Endothelial cell of umbilical vein (primary cell): ENCODE data around the gene PAX9. TPM values are rescaled to one million over a fixed set of nuclear protein-coding genes. Genes with fewer than 3 reads are reported as not detected.

Source experiments
- BruUV-seq: library from RNA; stranded (reverse); fragments of 400-500 nt; replicated peaks from 2 replicates; lab custom pipeline; 2021; lab: Mats Ljungman, UMichigan
- CTCF ChIA-PET: fragments of 300-600, 350-600 bp; sonication (Branson Sonifier 250); formaldehyde crosslinking; loops from one replicate; lab custom pipeline; 2021; ENCODE audit warnings: antibody characterized with exemption, inconsistent platforms; lab: Charles Lee
- POLR2A ChIA-PET: fragments of 300-600, 350-600 bp; sonication (Branson Sonifier 250); formaldehyde crosslinking; loops from one replicate; lab custom pipeline; 2021; ENCODE audit warnings: antibody characterized with exemption, inconsistent platforms; lab: Charles Lee
- DNase-seq: peaks from one replicate; pipeline ENCODE4 v3.0.0-alpha.2; 2011; ENCODE audit warnings: low read depth, low spot score
- FAIRE-seq: peaks from 2 replicates; lab custom pipeline; 2011; peaks lifted over from hg19 to GRCh38; lab: Jason Lieb, UNC
- H2AFZ ChIP-seq: 2 replicates; pipeline ENCODE4 v1.6.0; 2012; ENCODE audit warnings: low read depth, low read length, control low read depth, inconsistent platforms
- H3K27ac ChIP-seq: 2 replicates; pipeline ENCODE4 v1.5.1; 2011; ENCODE audit warnings: low read depth, mild to moderate bottlenecking, control low read depth, low read length, moderate library complexity; ENCODE audit not compliant: insufficient read depth
- H3K27me3 ChIP-seq, 2 experiments: 2 replicates each; pipeline versions ENCODE4 v1.6.0 to v1.6.1; 2011; ENCODE audit warnings: low read length in 2 of 2, mixed read lengths in 1 of 2; ENCODE audit not compliant: control insufficient read depth in 2 of 2, insufficient read depth in 2 of 2
- H3K36me3 ChIP-seq, 2 experiments: 2 replicates in 1 of 2; 3 replicates in 1 of 2; pipeline ENCODE4 v1.5.1; 2011; ENCODE audit warnings: low read length in 2 of 2, mild to moderate bottlenecking in 1 of 2, moderate library complexity in 1 of 2; ENCODE audit not compliant: control insufficient read depth in 2 of 2, insufficient read depth in 2 of 2; ENCODE audit errors: extremely low read depth in 1 of 2
- H3K4me1 ChIP-seq: 3 replicates; pipeline ENCODE4 v1.5.1; 2011; ENCODE audit warnings: mild to moderate bottlenecking, low read length; ENCODE audit not compliant: control insufficient read depth, insufficient read depth; ENCODE audit errors: extremely low read depth
- H3K4me2 ChIP-seq: 2 replicates; pipeline ENCODE4 v1.6.1; 2011; ENCODE audit warnings: low read length, control low read depth, mixed read lengths; ENCODE audit not compliant: insufficient read depth
- H3K4me3 ChIP-seq, 3 experiments: fragments of 200-600 bp in 1 of 3; sonication (generic), shearing (Covaris generic) in 1 of 3; replicated peaks in 1 of 3; 2 replicates each; pipeline ENCODE4 v1.5.1; 2011 to 2016; ENCODE audit warnings: control low read depth in 3 of 3, low read length in 3 of 3, mild to moderate bottlenecking in 2 of 3, inconsistent platforms in 1 of 3, low read depth in 1 of 3, moderate library complexity in 1 of 3; ENCODE audit not compliant: insufficient read depth in 1 of 3
- H3K79me2 ChIP-seq: 2 replicates; pipeline ENCODE4 v1.6.0; 2012; ENCODE audit warnings: low read length, inconsistent platforms; ENCODE audit not compliant: control insufficient read depth, insufficient read depth
- H3K9ac ChIP-seq: replicated peaks from 2 replicates; pipeline ENCODE3; 2011; ENCODE audit warnings: low read length, control low read depth; ENCODE audit not compliant: insufficient read depth; ENCODE audit errors: extremely low read depth
- H3K9me1 ChIP-seq: replicated peaks from 3 replicates; pipeline ENCODE4 v1.6.0; 2011; ENCODE audit warnings: mild to moderate bottlenecking, low read length; ENCODE audit not compliant: control insufficient read depth, insufficient read depth; ENCODE audit errors: extremely low read depth
- H3K9me3 ChIP-seq: replicated peaks from 2 replicates; pipeline ENCODE4 v1.5.1; 2012; ENCODE audit warnings: low read length, inconsistent platforms; ENCODE audit not compliant: control insufficient read depth, insufficient read depth
- H4K20me1 ChIP-seq: replicated peaks from 2 replicates; pipeline ENCODE3; 2011; ENCODE audit warnings: mild to moderate bottlenecking, low read length; ENCODE audit not compliant: control insufficient read depth, insufficient read depth; ENCODE audit errors: extremely low read depth
- CTCF ChIP-seq, 2 donors: IDR thresholded peaks; 1 replicate in 1 of 2; 2 replicates in 1 of 2; pipeline ENCODE4 v1.5.1; 2011; ENCODE audit warnings: low read length in 2 of 2, mild to moderate bottlenecking in 2 of 2, moderate library complexity in 2 of 2, control low read depth in 1 of 2, inconsistent platforms in 1 of 2, low read depth in 1 of 2; ENCODE audit not compliant: insufficient read depth in 1 of 2; ENCODE audit errors: extremely low read depth in 1 of 2
- EZH2 ChIP-seq: IDR thresholded peaks from 2 replicates; pipeline ENCODE4 v1.6.1; 2012; ENCODE audit warnings: borderline replicate concordance, low read depth, mild to moderate bottlenecking, moderate library complexity, low read length, inconsistent platforms; ENCODE audit not compliant: severe bottlenecking
- FOS ChIP-seq: IDR thresholded peaks from 2 replicates; pipeline ENCODE4 v1.6.1; 2011; ENCODE audit warnings: mild to moderate bottlenecking, low read length, moderate library complexity, borderline replicate concordance; ENCODE audit not compliant: insufficient read depth
- GATA2 ChIP-seq: IDR thresholded peaks from 2 replicates; pipeline ENCODE4 v1.7.0; 2011; ENCODE audit warnings: low read depth, mild to moderate bottlenecking, moderate library complexity, mixed read lengths, low read length; ENCODE audit not compliant: insufficient read length, insufficient read depth
- JUN ChIP-seq: IDR thresholded peaks from 2 replicates; pipeline ENCODE4 v1.6.1; 2011; ENCODE audit warnings: borderline replicate concordance, low read depth; ENCODE audit not compliant: insufficient read length, insufficient read depth
- MAX ChIP-seq: IDR thresholded peaks from 2 replicates; pipeline ENCODE4 v1.6.1; 2011; ENCODE audit not compliant: insufficient read depth, insufficient read length
- MYC ChIP-seq: IDR thresholded peaks from one replicate; pipeline ENCODE4 v1.6.1; 2011; ENCODE audit warnings: mild to moderate bottlenecking, low read depth, low read length
- POLR2A ChIP-seq: IDR thresholded peaks from 2 replicates; pipeline ENCODE4 v1.6.1; 2012; ENCODE audit warnings: low read depth, mild to moderate bottlenecking, control low read depth, low read length
- POLR2AphosphoS5 ChIP-seq: IDR thresholded peaks from 2 replicates; pipeline ENCODE4 v1.6.1; 2012; ENCODE audit warnings: low read depth, mild to moderate bottlenecking, control low read depth, low read length, moderate library complexity; ENCODE audit not compliant: insufficient read depth
- dilution Hi-C: fragments of 300-500 bp; cut with MboI; formaldehyde crosslinking; loops from one replicate; pipeline ENCODE4 v1.15.0; 2019; ENCODE audit warnings: low sequenced_read_pairs; ENCODE audit not compliant: extremely low pct_ligation_motif_present
- intact Hi-C: fragments of 100-400 bp; cut with micrococcal nuclease; formaldehyde crosslinking; loops from one replicate; pipeline ENCODE4 v1.10.0; 2022
- polyA plus RNA-seq, 4 experiments: library from polyadenylated mRNA; depleted of rRNA in 3 of 4; stranded (reverse) in 3 of 4; unstranded in 1 of 4; fragments of >200 nt; gene quantifications; 2 replicates each; pipeline versions ENCODE4 v1.2.1 to v1.2.3, GENCODE V29; 2011 to 2012; ENCODE audit warnings: missing spikeins in 1 of 4
- total RNA-seq: library from RNA; stranded (reverse); gene quantifications from 2 replicates; pipeline ENCODE4 v1.2.3, GENCODE V29; 2021

Gene PAX9
- total and polyA plus RNA-seq, 2 donors (not counting 3 experiments of a cell fraction or from before 2014, with no cell fraction given), result 0.37 to 0.44 TPM

- peaks cover 17% of the 10 kb centered on the region for H3K4me1 ChIP-seq
- no peaks in the 10 kb centered on the region for H3K9me1 ChIP-seq
- intact Hi-C loops (loop anchor here (2.0 kb wide), 2 partner anchors 17 to 529 kb away; no protein-coding TSS in a partner anchor), dilution Hi-C loops (no loop called here)
- DNase-seq, result no peak
- no peak for TF ChIP-seq GATA2
- no peak for TF ChIP-seq EZH2
- no peak for TF ChIP-seq CTCF (IDR thresholded peaks at IDR 0.05; ENCODE audit: extremely low read depth in 1 of 2, insufficient read depth in 1 of 2, low read depth in 1 of 2, low read length in 2 of 2)
- TF ChIP-seq JUN, result no peak
- no peak for TF ChIP-seq FOS
- TF ChIP-seq MYC, result no peak
- no peak for TF ChIP-seq POLR2A
- TF ChIP-seq MAX, result no peak
- TF ChIP-seq POLR2AphosphoS5, result no peak
- BruUV-seq, result no TSS peak
- no peaks in the 10 kb centered on the region for H4K20me1 ChIP-seq
- H3K4me2 ChIP-seq, result no peak overlapping the region
- no peaks in the 10 kb centered on the region for H3K36me3 ChIP-seq
- ChIA-PET CTCF (no interaction called here), POLR2A (no interaction called here)
- H3K27ac ChIP-seq, result no peak overlapping the region
- no peaks in the 10 kb centered on the region for H3K79me2 ChIP-seq
- no peak for FAIRE-seq
- no peak overlapping the region for H2AFZ ChIP-seq
- no peaks in the 10 kb centered on the region for H3K9me3 ChIP-seq
- peaks cover 61 to 87% of the 10 kb centered on the region in 2 experiments for H3K27me3 ChIP-seq
- H3K4me3 ChIP-seq, result no peak overlapping the region
- no peak overlapping the region for H3K9ac ChIP-seq
Observed at GRCh38 chr14:36665887-36666415, 4.3 kb downstream of the PAX9 start.
